ENCODE results near the gene AKR1B15. TPM values are rescaled to one million over a fixed set of nuclear protein-coding genes. Genes with fewer than 3 reads are reported as not detected.

The AKR1B15 gene
- polyA plus RNA-seq, 3 donors = not detected

DNA sequence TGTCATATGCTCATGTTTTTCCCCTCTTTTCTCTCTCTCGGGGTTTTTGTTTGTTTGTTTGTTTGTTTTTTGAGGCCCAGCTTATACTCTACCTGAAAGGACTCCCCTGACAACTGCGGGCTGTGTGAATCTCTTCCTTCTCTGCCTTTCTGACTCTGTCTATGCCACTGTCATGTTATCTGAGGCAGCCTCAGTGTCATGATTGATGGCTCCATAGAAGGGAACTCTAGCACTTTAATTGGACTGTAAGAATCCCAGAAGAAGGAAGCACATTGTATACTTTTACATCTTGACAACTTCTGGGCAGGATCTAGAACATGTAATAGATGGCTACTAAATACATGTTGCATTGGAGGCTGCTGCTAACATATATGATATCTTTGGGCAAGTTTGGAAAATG, 25.4 kb downstream of the AKR1B15 start:
- Histone ChIP-seq H2AFZ (ENCODE audit: insufficient read depth, low read depth, low read length, poor library complexity, severe bottlenecking) (no peak overlapping the region), H3K36me3 (replicated peaks in 1 of 2; ENCODE audit: control insufficient read depth in 1 of 2, insufficient read depth in 2 of 2, low read length in 2 of 2) (no peaks in the 10 kb centered on the region), H3K9ac (ENCODE audit: insufficient read depth, low read length, poor library complexity, severe bottlenecking) (no peak overlapping the region), H4K20me1 (ENCODE audit: insufficient read depth, low read length) (no peaks in the 10 kb centered on the region), H3K27me3 (ENCODE audit: control insufficient read depth in 2 of 2, insufficient read depth in 2 of 2, low read length in 2 of 2) (no peaks in the 10 kb centered on the region), H3K79me2 (ENCODE audit: insufficient read depth, low read length) (no peaks in the 10 kb centered on the region), H3K4me2 (replicated peaks; ENCODE audit: extremely low read depth, low read length, poor library complexity, severe bottlenecking) (no peak overlapping the region), H3K9me3 (replicated peaks in 1 of 2; ENCODE audit: control insufficient read depth in 1 of 2, insufficient read depth in 1 of 2, low read length in 2 of 2) (peaks cover 8 to 14% of the 10 kb centered on the region in 2 donors), H3K4me1 (ENCODE audit: control insufficient read depth in 1 of 2, insufficient read depth in 2 of 2, low read length in 2 of 2) (no peaks in the 10 kb centered on the region), H3K4me3 (replicated peaks in 1 of 3; ENCODE audit: low read depth in 2 of 3, low read length in 3 of 3) (no peak overlapping the region), H3K27ac (ENCODE audit: low read depth in 1 of 2, low read length in 2 of 2) (no peak overlapping the region)
- peaks cover 0 to 5% (median 4%) of the 10 kb centered on the region in 3 donors for H3K27me3 Mint-ChIP-seq (ENCODE audit: low read depth in 3 of 3)
- WGBS (ENCODE audit: insufficient coverage) = no CpG with 5 or more reads among the region's 2 CpGs
- no peaks in the 10 kb centered on the region for H3K4me1 Mint-ChIP-seq
- no peak overlapping the region for H3K27ac Mint-ChIP-seq
- peaks cover 5 to 20% (median 16%) of the 10 kb centered on the region in 7 donors for H3K9me3 Mint-ChIP-seq
- no peaks in the 10 kb centered on the region for H3K36me3 Mint-ChIP-seq
- no peak for DNase-seq
- intact Hi-C loops (cut with micrococcal nuclease) = no loop called here
- TF ChIP-seq, protein P1, sequence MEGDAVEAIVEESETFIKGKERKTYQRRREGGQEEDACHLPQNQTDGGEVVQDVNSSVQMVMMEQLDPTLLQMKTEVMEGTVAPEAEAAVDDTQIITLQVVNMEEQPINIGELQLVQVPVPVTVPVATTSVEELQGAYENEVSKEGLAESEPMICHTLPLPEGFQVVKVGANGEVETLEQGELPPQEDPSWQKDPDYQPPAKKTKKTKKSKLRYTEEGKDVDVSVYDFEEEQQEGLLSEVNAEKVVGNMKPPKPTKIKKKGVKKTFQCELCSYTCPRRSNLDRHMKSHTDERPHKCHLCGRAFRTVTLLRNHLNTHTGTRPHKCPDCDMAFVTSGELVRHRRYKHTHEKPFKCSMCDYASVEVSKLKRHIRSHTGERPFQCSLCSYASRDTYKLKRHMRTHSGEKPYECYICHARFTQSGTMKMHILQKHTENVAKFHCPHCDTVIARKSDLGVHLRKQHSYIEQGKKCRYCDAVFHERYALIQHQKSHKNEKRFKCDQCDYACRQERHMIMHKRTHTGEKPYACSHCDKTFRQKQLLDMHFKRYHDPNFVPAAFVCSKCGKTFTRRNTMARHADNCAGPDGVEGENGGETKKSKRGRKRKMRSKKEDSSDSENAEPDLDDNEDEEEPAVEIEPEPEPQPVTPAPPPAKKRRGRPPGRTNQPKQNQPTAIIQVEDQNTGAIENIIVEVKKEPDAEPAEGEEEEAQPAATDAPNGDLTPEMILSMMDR (IDR thresholded peaks at IDR 0.05) = no peak
- no peak overlapping the region for H3K4me3 Mint-ChIP-seq

DNA sequence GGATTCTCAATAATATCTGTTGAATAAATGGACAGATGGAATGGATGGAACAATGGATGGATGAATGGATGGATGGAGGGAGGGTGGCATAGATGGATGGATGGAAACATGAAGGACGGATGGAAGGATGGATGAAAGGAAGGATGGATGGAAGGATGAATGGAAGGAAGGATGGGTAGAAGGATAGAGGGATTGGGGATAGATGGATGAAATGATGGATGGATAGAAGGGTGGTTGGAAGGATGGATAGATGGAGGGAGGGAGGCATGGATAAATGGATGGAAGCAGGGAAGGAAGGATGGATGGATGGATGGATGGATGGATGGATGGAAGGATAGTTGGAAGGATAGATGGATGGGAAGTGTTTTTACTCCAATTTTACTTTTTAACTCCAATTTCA, 35.4 kb downstream of the AKR1B15 start:
- TF ChIP-seq, protein P1 (IDR thresholded peaks at IDR 0.05) = no peak
- H3K79me2 ChIP-seq (ENCODE audit: insufficient read depth, low read length) = no peaks in the 10 kb centered on the region
- H3K9ac ChIP-seq (ENCODE audit: insufficient read depth, low read length, poor library complexity, severe bottlenecking) = no peak overlapping the region
- H3K27me3 ChIP-seq (ENCODE audit: control insufficient read depth in 2 of 2, insufficient read depth in 2 of 2, low read length in 2 of 2) = peaks cover 5 to 7% of the 10 kb centered on the region in 2 donors
- Mint-ChIP-seq H3K4me3 (no peak overlapping the region), H3K4me1 (peaks cover 2% of the 10 kb centered on the region), H3K27me3 (ENCODE audit: low read depth in 3 of 3) (peaks cover 5 to 7% (median 6%) of the 10 kb centered on the region in 3 donors), H3K9me3 (peaks cover 0 to 4% (median 3%) of the 10 kb centered on the region in 7 donors), H3K27ac (no peak overlapping the region), H3K36me3 (no peaks in the 10 kb centered on the region)
- no peak overlapping the region for H3K27ac ChIP-seq (ENCODE audit: low read depth in 1 of 2, low read length in 2 of 2)
- intact Hi-C loops (cut with micrococcal nuclease) = no loop called here
- no peaks in the 10 kb centered on the region for H4K20me1 ChIP-seq (ENCODE audit: insufficient read depth, low read length)
- H2AFZ ChIP-seq (ENCODE audit: insufficient read depth, low read depth, low read length, poor library complexity, severe bottlenecking) = no peak overlapping the region
- WGBS (ENCODE audit: insufficient coverage) = 69% methylated on average over 1 of the region's 1 CpG
- H3K36me3 ChIP-seq (replicated peaks in 1 of 2; ENCODE audit: control insufficient read depth in 1 of 2, insufficient read depth in 2 of 2, low read length in 2 of 2) = no peaks in the 10 kb centered on the region
- no peak overlapping the region for H3K4me3 ChIP-seq (replicated peaks in 1 of 3; ENCODE audit: low read depth in 2 of 3, low read length in 3 of 3)
- H3K9me3 ChIP-seq (replicated peaks in 1 of 2; ENCODE audit: control insufficient read depth in 1 of 2, insufficient read depth in 1 of 2, low read length in 2 of 2) = no peaks in the 10 kb centered on the region
- H3K4me2 ChIP-seq (replicated peaks; ENCODE audit: extremely low read depth, low read length, poor library complexity, severe bottlenecking) = no peak overlapping the region
- no peaks in the 10 kb centered on the region for H3K4me1 ChIP-seq (ENCODE audit: control insufficient read depth in 1 of 2, insufficient read depth in 2 of 2, low read length in 2 of 2)
- no peak for DNase-seq

Measured in CD14-positive monocyte (primary cell).